Ovary (tissue), 3 donors: ENCODE measurements around the gene SLAMF7.

Experiments
- CTCF ChIP-seq, 3 donors: fragments of 450-650 bp in 2 of 3; fragments of 200-600 bp in 1 of 3; IDR thresholded peaks; one replicate each; pipeline versions ENCODE4 v1.5.1 to v1.8.0; 2016 to 2022; ENCODE audit warnings: antibody characterized with exemption in 3 of 3, mild to moderate bottlenecking in 1 of 3
- POLR2A ChIP-seq: fragments of 450-650 bp; IDR thresholded peaks from one replicate; pipeline ENCODE4 v1.6.1; 2017; ENCODE audit warnings: antibody characterized with exemption, mild to moderate bottlenecking, moderate library complexity
- donor health status: DM: no; HTN: no; CAD: no.

- no peak for TF ChIP-seq CTCF (IDR thresholded peaks at IDR 0.05)
- no peak for TF ChIP-seq POLR2A
Observed at GRCh38 chr1:160758521-160758920, 19.5 kb downstream of the SLAMF7 start.
